Measurements from ENCODE around the gene GOLGA8B. TPM values are rescaled to one million over a fixed set of nuclear protein-coding genes. Genes with fewer than 3 reads are reported as not detected.
"Not testable (repeated sequence)": the region's sequence is repeated elsewhere in the genome, so short reads cannot be mapped to it uniquely, and the experiment has no call there.

GOLGA8B gene, protein sequence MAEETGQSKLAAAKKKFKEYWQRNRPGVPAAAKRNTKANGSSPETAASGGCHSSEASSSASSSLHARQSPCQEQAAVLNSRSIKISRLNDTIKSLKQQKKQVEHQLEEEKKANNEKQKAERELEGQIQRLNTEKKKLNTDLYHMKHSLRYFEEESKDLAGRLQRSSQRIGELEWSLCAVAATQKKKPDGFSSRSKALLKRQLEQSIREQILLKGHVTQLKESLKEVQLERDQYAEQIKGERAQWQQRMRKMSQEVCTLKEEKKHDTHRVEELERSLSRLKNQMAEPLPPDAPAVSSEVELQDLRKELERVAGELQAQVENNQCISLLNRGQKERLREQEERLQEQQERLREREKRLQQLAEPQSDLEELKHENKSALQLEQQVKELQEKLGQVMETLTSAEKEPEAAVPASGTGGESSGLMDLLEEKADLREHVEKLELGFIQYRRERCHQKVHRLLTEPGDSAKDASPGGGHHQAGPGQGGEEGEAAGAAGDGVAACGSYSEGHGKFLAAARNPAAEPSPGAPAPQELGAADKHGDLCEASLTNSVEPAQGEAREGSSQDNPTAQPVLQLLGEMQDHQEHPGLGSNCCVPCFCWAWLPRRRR
- 13.6 and 18.7 TPM in 2 replicates for total RNA-seq (2014; rRNA removed; shearing (Covaris generic))

- DNase-seq (ENCODE audit: low spot score), result peak; percentile 33
These were observed at the start of gene GOLGA8B for GRCh38 chr15:34583399-34584329. GOLGA8B (minus strand) TSS chr15:34583651; CDS start chr15:34535912, 47,739 bp downstream.

DNA sequence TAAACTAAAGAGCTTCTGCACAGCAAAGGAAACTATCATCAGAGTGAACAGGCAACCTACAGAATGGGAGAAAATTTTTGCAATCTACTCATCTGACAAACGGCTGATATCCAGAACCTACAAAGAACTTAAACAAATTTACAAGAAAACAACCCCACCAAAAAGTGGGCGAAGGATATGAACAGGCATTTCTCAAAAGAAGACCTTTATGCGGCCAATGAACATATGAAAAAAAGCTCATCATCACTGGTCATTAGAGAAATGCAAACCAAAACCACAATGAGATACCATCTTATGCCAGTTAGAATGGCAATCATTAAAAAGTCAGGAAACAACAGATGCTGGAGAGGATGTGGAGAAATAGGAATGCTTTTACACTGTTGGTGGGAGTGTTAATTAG lies 49.7 kb upstream of the GOLGA8B start:
- DNase-seq (ENCODE audit: low spot score), result not testable (repeated sequence)

DNA sequence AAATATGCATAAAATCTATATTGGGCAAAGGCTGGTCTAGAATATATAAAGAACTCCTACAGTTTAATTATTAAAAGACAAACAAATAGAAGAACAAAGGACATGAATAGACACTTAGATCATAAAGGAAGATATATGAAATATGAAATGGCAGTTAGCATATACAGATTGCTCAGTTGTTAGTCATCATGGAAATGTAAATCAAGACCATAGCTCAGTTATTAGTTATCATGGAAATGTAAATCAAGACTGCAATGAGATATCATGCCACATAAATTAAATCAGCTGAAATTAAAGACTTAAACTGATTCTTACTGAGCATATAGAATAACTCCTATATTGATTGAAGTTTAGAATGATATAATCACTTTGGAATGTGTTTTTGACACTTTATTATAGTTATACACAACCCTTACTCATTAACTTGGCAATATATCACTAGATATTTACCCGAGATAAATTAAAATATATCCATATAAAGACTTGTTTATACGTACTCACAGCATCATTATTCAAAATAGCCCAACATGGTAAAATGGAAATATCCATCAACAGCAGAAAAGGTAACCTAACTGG lies 45.2 kb upstream of the GOLGA8B start:
- no peak for DNase-seq (ENCODE audit: low spot score)

DNA sequence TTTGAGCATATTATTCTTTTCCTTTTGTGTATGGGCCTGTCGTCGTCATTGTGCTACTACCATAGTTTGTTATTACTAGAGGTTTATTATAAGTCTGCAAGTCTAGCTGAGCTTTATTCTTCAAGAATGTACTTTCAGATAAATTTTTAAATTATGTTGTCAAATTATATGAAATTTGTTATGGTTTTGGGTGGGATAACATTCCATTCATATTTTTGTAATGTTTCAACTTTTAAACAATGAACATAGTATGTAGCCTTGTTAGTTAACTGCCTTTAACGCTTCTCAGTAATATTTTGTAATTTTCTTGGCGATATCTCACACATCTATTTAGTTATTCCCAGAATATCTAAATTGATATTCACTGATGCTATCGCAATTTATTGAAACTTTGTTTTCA lies 41.6 kb upstream of the GOLGA8B start:
- DNase-seq (ENCODE audit: low spot score), result no peak

DNA sequence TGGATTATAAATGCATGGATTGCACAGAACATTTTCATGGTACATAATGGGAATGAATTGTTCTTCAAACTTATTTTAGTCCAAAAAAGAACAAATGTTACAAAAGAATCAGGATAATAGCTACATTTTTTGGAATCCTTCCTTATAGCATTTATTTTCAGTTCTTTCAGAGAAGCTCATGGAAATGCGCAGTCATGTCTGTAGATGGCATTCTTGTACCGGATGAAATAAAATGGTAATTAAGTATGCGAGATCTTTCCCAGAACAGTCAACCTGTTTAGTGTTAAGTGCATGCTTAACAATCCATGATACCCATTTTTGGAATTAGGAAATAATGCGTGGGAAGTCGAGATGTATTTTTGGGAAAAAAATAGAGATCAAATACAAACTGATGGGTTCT lies 38.2 kb upstream of the GOLGA8B start:
- DNase-seq (ENCODE audit: low spot score), result no peak

- DNase-seq (ENCODE audit: low spot score), result peak; percentile 17
These were observed 37.4 kb upstream of the GOLGA8B start for GRCh38 chr15:34620814-34621213.

DNA sequence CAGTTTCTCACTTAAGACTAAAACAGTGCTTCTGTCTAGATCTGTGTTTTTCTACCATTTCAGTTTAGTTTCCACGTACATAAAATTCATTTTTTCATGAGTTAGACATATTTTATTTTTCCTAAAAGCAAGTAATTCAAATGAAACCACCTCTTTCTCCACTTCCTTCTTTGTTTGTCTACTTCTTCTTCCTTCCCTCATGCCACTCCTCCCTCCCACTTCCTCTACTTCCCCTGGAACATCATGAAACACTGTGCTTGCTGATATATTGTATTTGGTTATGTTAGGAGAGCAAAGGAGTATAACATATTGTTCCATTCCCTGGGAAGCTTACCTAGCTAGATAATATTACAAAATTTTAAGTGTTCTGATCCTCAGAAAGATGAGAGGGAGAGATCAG lies 36.7 kb upstream of the GOLGA8B start:
- no peak for DNase-seq (ENCODE audit: low spot score)

DNA sequence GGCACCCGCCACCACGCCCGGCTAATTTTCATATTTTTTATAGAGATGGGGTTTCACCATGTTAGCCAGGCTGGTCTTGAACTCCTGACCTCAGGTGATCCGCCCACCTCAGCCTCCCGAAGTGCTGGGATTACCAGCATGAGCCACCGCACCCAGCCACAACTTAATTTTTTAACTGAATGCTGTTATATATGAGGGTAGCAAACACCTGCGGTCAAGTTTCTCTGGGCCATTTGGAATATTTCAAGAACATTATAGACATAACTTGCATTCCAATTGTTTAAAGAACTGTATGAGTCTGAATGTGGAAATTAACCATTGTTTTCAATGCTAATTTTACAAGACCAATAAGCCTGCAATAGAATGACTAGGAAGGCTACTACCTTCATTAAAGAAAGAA lies 35.7 kb upstream of the GOLGA8B start:
- DNase-seq (ENCODE audit: low spot score), result no peak

GRCh38 chr15:34618073-34618472 lies 34.6 kb upstream of the GOLGA8B start:
- DNase-seq (ENCODE audit: low spot score), result no peak

GRCh38 chr15:34616613-34617012 lies 33.2 kb upstream of the GOLGA8B start:
- DNase-seq (ENCODE audit: low spot score), result peak; percentile 54

DNA sequence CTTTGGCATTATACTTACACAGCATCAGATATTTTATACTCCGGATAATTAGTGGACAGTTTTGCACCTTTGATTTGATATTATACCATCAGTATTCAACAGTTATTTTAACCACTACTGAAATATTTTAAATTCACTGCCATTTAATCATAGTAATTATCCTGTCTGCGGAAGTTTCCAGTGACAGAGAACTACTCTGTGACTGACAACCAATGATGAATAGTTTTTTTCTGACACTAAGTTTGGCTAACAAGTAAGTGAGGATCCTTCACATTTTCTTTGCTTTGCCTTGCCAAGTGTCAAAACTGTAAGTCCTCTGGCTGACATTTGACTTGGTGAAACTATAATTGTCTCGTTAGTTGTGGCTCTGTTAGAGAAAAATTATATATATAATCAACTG lies 30.5 kb upstream of the GOLGA8B start:
- DNase-seq (ENCODE audit: low spot score), result no peak

DNA sequence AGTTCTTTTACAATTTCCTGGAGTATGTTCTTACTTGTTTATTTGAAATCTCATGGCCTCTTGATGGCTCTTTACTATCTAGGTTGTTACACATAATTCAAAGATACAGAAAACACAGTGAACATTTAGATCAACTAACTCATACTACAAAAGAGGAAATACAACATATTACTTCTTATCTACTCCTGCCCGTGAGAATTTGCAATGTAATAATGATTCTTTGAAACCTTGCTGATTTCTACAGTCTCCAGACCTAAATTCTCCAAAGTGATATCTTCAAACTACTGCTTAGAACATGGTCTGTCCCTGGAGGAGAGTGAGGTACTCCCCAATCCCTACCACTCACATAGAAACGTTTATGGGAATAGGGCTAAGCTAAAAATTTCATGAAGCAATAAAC lies 29.9 kb upstream of the GOLGA8B start:
- no peak for DNase-seq (ENCODE audit: low spot score)

DNA sequence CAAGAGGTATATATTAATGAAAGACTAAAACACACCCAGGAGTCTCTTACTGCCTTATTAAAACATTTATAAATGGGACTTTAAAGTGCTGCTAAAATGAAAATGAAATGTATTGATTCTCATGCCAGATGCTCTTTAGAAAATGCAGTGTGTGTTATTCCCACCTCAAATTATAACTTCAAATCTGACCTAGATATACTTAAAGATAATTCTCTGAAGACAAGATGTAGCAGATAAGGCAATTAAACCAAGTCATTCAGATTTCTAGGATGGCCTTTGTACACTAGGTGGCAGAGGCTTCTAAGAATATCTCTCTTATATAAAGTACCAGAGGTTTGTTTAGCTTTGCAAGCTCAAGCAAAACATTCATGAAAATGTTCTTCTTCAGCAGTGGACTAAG lies 26.9 kb upstream of the GOLGA8B start:
- peak; percentile 15 for DNase-seq (ENCODE audit: low spot score)

DNA sequence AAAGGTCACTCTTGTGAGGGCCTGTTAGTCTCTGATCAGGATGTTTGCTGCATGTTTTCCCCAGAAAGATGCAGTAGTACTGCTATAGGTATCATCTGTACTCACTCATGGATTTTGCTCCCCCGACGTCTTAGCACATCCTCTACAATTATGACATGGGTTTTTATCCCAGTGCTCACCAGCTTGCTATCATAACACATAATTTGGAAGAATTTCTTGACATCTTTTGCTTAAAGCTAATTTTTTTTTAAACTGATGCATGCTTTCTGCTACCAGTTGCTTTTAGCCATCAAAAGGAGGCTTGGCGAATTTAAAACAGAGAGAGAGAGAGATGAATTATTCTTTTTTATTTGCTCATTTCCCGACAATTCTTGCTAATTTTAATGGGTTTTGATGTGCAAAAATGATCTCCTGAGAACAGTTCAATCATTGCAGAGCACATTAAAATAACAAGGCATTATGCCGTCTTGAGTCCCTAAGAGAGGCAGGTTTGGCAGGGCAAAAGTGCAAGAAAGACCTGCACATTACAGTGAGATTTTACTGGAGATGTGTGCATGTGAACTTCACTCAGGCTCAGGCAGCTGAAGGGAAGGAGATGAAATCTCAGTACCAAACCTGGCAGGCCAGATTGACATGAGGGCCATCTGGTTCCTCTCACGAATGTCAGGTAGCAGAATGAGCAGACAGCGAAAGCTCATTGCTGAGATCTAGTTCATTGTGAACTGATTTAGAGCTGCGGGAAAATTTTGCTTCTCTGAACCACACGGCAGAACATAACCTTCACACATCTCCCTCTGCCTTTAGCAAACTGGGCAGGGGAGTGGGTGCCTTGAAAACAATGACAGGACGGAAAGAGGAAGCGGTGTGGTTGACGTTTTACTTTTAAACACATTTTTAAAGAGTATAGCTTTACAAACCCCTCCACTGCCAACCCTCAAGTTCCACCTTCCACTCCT lies 25.9 kb upstream of the GOLGA8B start:
- no peak for DNase-seq (ENCODE audit: low spot score)

DNA sequence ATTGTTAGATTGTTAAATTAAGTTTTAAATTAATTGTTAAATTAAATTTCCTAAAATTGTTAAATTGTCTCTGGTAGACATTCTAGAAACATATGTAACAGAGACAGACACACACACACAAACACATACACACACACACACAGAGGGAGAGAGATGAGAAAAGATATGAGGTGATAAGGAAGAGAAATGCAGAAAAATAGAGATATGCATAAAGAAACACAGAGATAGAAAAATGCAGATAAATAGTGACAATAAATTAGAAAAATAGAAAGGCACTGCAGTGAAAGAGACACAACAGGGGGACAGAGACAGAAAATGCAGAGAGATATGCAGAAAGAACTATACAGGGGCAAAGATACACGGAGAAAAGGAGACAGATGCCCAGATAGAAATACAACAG lies 25.1 kb upstream of the GOLGA8B start:
- DNase-seq (ENCODE audit: low spot score), result no peak

- no peak for DNase-seq (ENCODE audit: low spot score)
These were observed 24.4 kb upstream of the GOLGA8B start for GRCh38 chr15:34607832-34608231.

DNA sequence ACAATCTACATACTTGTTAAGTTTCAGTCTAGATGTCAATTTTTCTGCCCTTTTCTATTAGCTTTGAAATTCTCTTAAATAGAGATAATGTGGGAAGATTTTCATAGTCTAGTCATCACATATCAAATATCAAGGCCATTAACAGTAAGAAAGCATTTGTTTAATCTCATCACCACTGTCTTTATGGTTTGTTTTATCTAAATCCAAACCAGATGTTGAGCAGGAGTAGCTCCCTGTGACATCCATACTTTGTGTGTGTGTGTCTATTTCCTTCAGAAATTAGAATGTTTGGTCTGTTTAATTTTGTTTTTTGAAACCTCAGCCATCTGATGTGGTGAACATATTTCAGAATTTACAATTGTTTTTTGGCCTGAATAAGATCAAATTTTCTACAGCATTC lies 23.1 kb upstream of the GOLGA8B start:
- no peak for DNase-seq (ENCODE audit: low spot score)

DNA sequence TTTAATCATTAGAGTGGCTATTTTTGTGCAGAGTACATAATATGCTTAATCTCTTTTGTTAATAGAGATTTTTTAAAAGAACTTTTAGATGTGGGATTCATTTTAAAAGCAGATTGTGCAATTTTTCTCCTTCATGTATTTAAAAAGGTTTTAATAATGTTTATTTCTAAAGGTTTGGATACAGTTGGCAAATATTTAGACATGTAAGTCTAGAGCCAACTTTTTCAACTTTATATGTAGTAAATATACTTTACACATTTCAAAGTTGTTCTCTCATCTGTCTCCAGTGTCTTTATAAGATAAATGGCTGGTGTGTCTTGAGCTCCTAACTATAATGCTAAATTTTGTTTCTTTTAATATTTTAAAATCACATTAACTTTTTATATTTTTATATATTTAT lies 22.7 kb upstream of the GOLGA8B start:
- no peak for DNase-seq (ENCODE audit: low spot score)

- no peak for DNase-seq (ENCODE audit: low spot score)
These were observed 19.6 kb upstream of the GOLGA8B start for GRCh38 chr15:34603095-34603494.

DNA sequence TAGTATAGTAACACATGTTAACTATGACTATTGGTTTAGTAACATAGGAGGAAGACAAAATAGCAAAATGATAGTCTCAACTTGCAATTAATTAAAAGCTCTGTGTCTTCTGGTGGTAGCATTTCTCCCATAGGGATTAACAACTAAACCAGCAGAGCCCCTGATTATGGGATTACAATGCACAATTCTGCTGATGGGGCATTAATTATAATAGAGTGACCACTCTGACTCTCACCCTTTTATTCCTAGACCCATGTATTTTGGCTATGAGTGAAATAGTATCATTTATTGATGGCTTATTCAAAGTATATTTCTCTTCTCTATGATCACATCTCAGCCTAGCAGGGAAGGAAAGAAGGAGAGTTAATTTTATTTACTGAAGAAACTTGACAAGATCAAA lies 17.5 kb upstream of the GOLGA8B start:
- no peak for DNase-seq (ENCODE audit: low spot score)
